CD4-positive, alpha-beta T cell treated with Interleukin-4 for 4 hours (primary cell): Measurements from ENCODE around the gene CIDEC.
A peak's percentile ranks its signal among the peaks of the same experiment; 100 is the strongest.
"Not testable (repeated sequence)": the region's sequence is repeated elsewhere in the genome, so short reads cannot be mapped to it uniquely, and the experiment has no call there.

Source experiments
- DNase-seq: peaks from one replicate; pipeline ENCODE4 v3.0.0-alpha.2; 2020

CIDEC gene

DNA sequence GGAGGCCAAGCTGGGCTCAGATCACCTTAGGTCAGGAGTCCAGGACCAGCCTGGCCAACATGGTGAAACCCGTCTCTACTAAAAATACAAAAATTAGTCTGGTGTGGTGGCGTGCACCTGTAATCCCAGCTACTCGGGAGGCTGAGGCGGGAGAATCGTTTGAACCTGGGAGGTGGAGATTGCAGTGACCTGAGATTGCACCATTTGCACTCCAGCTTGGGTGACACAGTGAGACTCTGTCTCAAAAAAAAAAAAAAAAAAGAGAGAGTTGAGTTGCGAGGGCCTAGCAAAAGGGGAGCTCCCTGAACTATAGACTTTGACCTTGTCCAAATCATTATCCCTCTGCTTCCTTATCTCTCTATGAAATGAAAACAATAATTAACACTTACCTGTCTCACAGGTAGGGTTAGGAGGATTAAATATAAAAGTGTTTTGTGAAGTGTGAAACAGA lies 20.9 kb upstream of the CIDEC start:
- not testable (repeated sequence) for DNase-seq

GRCh38 chr3:9899289-9899791 lies 19.3 kb upstream of the CIDEC start:
- DNase-seq: no peak

GRCh38 chr3:9898467-9899241 lies 18.6 kb upstream of the CIDEC start:
- no peak for DNase-seq

- DNase-seq: no peak
Observed at GRCh38 chr3:9897408-9898372, 17.6 kb upstream of the CIDEC start.

DNA sequence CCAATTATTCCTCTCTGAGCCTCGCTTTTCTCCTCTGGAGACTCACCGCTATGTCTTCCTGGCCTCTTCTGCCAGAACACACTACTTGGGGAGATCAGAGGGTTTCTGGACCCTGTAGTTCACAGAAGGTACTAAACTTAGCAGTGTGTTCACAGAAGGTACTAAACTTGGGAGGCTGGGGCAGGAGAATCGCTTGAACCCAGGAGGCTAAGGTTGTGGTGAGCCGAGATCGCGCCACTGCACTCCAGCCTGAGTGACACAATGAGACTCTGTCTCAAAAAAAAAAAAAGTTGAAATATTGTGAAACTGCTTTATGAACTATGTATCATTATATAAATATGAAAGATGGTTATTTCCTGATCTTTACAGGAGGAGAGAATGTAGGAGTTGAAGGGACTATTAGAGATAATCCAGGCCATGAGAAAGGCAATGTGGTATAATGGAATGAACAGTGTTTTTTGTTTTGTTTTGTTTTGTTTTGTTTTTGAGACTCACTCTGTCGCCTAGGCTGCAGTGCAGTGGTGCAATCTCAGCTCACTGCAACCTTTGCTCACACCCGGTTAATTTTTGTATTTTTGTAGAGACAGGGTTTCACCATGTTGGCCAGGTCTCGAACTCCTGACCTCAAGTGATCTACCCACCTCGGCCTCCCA lies 16.8 kb upstream of the CIDEC start:
- not testable (repeated sequence) for DNase-seq

- DNase-seq: not testable (repeated sequence)
Observed at GRCh38 chr3:9895715-9896114, 15.7 kb upstream of the CIDEC start.

- DNase-seq: no peak
Observed at GRCh38 chr3:9893739-9894138, 13.7 kb upstream of the CIDEC start.

- DNase-seq: no peak
Observed at GRCh38 chr3:9891072-9891622, 11.1 kb upstream of the CIDEC start.

DNA sequence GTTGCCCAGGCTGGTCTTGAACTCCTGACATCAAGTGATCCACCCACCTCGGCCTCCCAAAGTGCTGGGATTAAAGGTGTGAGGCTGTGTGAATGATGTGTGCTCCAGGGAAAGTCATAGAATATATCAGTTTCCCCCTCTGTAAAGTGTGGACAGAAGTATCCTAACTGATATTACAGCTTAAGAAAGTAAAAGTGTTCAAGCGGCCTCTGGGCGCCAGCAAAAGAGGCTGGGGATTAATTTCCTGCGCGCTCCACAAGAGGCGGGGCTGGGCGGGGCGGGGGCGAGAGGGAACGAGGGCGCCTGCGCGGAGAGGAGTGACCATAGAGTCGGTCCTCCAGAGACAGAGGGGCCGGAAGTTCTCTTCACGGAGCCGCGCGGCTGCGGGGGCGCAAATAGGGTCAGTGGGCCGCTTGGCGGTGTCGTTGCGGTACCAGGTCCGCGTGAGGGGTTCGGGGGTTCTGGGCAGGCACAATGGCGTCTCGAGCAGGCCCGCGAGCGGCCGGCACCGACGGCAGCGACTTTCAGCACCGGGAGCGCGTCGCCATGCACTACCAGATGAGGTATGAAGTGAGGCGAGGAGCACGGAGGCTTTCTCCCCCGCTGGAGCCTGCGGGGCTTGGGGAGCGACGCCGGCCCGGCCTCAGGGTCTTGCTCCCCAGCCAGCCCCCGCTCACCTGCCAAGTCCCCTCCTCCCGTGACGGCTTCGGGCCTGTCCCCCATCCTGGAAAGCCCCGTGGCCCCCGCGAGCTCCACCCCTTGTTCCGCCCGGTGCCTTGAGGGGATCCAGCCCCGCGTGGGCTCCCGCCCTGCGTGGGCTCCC lies 10.4 kb upstream of the CIDEC start, which contains the start of gene JAGN1:
Gene JAGN1, plus strand, starts transcription at position 362 of the 823 bp plus-strand sequence. Its CDS starts 113 bp downstream, at position 475.
- peak; percentile 91 for DNase-seq

DNA sequence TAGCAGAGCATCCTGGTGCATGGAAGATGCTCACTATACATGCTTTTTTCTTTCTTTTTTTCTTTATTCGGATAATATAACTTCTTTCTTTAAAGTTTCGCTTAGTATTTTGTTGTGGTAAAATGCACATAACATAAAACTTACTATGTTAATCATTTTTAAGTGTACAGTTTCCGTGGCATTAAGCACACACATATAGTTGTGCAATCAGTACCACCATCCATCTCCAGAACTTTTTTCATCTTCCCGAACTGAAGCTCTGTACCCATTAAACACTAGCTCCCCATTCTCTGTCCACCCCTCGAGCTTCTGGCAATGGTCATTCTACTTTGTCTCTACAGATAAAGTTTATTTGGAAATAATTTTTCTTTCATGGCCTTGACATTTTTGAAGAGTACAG lies 9.4 kb upstream of the CIDEC start:
- DNase-seq: no peak

GRCh38 chr3:9888540-9888939 lies 8.5 kb upstream of the CIDEC start:
- DNase-seq: no peak

- no peak for DNase-seq
Observed at GRCh38 chr3:9887480-9887879, 7.4 kb upstream of the CIDEC start.

DNA sequence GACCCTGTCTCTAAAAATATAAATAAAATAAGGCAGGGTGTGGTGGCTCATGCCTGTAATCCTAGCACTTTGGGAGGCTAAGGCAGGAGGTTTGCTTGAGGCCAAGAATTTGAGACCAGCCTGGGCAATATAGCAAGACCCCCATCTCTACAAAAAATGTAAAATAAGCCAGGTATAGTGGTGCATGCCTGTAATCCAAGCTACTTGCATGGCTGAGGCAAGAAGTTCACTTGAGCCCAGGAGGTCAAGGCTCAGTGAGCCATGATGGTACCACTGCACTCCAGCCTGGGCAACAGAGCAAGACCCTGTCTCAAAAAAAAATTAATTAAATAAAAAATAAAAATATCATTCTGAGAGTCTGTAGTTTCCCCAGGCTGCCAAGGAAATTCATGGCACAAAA lies 6.3 kb upstream of the CIDEC start:
- no peak for DNase-seq

DNA sequence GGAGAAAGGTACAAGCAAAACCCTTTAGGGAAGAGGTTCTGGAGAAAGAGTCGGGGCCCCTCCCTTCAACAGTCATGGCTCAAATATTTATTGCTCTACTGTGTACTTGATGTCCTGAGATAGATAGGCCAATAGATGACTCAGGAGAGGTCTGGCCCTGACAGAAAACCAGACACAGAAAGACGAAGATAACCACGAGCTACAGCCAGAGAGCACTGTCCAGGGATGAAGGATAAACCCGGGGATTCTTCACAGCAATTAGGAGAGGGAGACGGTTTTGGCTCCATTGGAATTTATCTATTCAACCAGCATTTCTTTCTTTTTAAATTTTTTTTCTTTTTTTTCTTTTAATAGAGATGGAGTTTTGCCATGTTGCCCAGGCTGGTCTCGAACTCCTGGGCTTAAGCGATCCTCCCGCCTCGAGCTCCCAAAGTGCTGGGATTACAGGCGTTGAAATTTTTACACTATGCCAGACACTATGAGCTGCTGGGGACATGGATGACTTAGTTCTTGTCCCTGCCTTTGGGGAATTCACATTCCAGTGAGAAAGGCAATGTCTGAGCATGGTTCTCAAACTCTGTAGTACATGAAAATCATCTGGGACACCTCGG lies 4.6 kb upstream of the CIDEC start:
- no peak for DNase-seq

DNA sequence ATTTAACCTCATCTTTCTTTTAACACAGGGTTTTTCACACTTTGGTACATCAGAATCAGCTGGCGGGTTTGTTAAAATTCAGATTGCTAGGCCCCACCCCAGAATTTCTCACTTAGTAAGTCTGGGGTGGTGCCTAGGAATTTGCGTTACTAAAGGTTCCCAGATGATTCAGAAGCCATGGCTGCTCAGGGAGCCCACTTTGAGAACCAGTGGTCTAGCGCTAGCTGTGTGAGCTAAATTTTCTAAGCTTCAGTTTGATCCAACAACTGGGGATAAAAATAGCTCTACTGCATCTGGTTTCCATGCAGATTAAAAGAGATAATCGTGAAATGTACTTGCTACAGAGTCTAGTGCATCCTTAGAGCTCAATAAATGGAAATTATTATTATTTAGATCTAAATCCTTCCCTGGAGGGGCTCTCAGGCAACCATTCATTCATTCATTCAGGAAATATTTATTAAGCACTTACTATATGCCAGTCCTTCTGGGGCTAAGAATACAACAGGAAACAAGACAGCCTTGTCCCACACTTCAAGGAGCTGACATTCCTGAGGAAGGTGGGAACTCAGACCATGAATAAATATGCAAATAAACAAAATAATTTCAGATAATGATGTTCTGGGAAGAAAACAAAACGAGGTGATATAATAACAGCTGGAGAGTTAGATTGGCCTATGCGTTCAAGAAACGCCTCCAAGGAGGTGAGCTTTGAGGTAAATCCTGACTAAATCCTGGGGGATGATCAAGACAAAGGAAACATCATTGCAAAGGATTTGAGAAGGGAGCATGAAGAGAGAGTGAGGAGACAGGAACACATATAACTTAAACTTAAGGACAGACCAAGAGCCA lies 3.9 kb upstream of the CIDEC start:
- DNase-seq: no peak

DNA sequence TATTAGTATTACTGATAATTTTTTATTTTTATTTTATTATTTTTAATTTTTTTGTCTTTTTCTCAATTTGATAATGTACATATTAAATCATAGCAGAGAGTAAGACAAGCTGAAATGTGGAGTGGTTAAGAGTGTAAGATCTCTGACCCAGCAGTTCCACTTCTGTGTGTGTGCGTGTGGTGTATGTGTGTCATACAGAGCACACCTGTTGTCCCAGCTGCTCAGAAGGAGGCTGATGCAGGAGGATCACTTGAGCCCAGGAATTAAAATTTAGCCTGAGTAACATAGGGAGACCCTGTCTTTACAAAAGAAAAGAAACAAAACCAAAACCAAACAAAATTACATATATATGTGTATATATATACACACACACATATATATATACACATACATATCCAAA lies 1.4 kb upstream of the CIDEC start:
- DNase-seq: no peak

GRCh38 chr3:9878700-9879099 lies 1.4 kb downstream of the CIDEC start:
- DNase-seq: no peak

DNA sequence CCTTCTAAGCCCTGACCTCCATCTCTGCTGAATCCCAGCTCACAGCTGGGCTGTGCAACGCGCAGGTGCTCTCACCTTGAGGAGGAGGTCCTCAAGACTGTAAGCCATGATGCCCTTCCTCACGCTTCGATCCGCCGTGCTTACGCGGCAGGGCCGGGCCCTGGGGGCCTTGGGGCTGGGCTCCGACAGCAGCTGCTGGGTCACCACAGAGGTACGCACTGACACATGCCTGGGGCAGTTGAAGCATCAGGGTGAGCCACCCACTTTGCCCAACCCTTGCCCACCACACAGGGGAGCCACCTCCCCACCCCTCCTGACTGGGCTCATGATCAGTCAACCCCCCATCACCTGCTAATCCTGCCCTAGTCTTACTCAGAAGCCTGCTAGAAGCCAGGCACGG lies 3.1 kb downstream of the CIDEC start:
- DNase-seq: no peak

GRCh38 chr3:9876255-9876654 lies 3.8 kb downstream of the CIDEC start:
- not testable (repeated sequence) for DNase-seq

DNA sequence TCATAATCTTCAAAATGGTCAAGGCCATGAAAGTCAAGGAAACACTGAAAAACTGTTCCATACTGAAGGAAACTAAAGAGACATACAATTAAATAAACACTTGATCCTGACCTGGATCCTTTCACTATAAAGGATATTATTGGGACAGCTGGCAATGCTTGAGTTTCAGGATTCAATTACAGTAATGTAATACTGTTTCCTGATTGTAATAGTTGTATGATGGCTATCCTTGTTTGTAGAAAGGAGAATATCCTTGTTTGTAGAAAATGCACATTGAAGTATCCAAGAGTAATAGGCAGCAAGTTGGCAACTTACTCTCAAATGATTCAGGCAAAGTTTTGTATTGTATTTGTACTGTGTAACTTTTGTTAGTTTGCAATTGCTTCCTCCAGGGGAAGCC lies 4.6 kb downstream of the CIDEC start:
- no peak for DNase-seq
